ENCODE results near the gene CMIP. TPM values are rescaled to one million over a fixed set of nuclear protein-coding genes. Genes with fewer than 3 reads are reported as not detected.

CMIP gene
- total RNA-seq, 1 donor: 15.7 TPM

- H3K4me3 ChIP-seq (ENCODE audit: low read depth, low read length): no peak overlapping the region
- TF ChIP-seq, protein P1, sequence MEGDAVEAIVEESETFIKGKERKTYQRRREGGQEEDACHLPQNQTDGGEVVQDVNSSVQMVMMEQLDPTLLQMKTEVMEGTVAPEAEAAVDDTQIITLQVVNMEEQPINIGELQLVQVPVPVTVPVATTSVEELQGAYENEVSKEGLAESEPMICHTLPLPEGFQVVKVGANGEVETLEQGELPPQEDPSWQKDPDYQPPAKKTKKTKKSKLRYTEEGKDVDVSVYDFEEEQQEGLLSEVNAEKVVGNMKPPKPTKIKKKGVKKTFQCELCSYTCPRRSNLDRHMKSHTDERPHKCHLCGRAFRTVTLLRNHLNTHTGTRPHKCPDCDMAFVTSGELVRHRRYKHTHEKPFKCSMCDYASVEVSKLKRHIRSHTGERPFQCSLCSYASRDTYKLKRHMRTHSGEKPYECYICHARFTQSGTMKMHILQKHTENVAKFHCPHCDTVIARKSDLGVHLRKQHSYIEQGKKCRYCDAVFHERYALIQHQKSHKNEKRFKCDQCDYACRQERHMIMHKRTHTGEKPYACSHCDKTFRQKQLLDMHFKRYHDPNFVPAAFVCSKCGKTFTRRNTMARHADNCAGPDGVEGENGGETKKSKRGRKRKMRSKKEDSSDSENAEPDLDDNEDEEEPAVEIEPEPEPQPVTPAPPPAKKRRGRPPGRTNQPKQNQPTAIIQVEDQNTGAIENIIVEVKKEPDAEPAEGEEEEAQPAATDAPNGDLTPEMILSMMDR (IDR thresholded peaks at IDR 0.05; ENCODE audit: insufficient read depth, low read length): no peak
- no peak for DNase-seq (ENCODE audit: low read depth)
Observed at GRCh38 chr16:81668243-81669097, 223.9 kb downstream of the CMIP start.

- TF ChIP-seq, protein P1 (IDR thresholded peaks at IDR 0.05; ENCODE audit: insufficient read depth, low read length): no peak
- DNase-seq (ENCODE audit: low read depth): no peak
- no peak overlapping the region for H3K4me3 ChIP-seq (ENCODE audit: low read depth, low read length)
Observed at GRCh38 chr16:81669473-81670350, 225.1 kb downstream of the CMIP start.

- DNase-seq (ENCODE audit: low read depth): no peak
- TF ChIP-seq, protein P1 (IDR thresholded peaks at IDR 0.05; ENCODE audit: insufficient read depth, low read length): no peak
- H3K4me3 ChIP-seq (ENCODE audit: low read depth, low read length): no peak overlapping the region
Observed at GRCh38 chr16:81671738-81672597, 227.4 kb downstream of the CMIP start.

DNA sequence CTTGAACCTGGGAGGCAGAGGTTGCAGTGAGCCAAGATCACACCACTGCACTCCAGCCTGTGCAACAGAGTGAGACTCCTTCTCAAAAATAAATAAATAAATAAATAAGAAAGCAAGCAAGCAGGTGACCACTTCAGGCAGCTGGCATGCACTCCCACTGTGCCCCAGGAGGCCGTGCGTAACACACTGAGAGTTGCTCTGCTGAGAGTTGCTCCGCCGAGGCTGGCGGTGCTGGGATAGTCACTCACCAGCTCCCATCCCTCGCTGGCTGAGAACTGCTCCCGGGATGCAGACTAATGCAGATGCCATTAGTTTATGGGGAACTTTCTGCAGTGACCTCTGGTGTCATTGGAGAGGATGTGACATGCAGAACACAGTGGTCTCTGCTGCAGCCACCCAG, 228.8 kb downstream of the CMIP start:
- H3K4me3 ChIP-seq (ENCODE audit: low read depth, low read length): no peak overlapping the region
- no peak for DNase-seq (ENCODE audit: low read depth)
- TF ChIP-seq, protein P1 (IDR thresholded peaks at IDR 0.05; ENCODE audit: insufficient read depth, low read length): no peak

GRCh38 chr16:81675662-81676061, 231.1 kb downstream of the CMIP start:
- DNase-seq (ENCODE audit: low read depth): no peak
- H3K4me3 ChIP-seq (ENCODE audit: low read depth, low read length): no peak overlapping the region

More at GRCh38 chr16:81675662-81676061, 231.1 kb downstream of the CMIP start:
- TF ChIP-seq, protein P1 (IDR thresholded peaks at IDR 0.05; ENCODE audit: insufficient read depth, low read length): no peak
